Ectodermal cell (in vitro differentiated cells): Measurements from ENCODE around the gene ARHGEF10L.

Experiments used
- H3K27ac ChIP-seq: 2 replicates; pipeline ENCODE4 v1.7.0; 2013; ENCODE audit warnings: mild to moderate bottlenecking, low read depth, low read length; ENCODE audit not compliant: insufficient read depth, poor library complexity, severe bottlenecking
- H3K27me3 ChIP-seq: 2 replicates; pipeline ENCODE4 v1.7.0; 2013; ENCODE audit warnings: mild to moderate bottlenecking, low read length; ENCODE audit not compliant: insufficient read depth, control insufficient read depth, poor library complexity, severe bottlenecking
- H3K36me3 ChIP-seq: one replicate; pipeline ENCODE4 v1.7.0; 2013; ENCODE audit warnings: low read length; ENCODE audit not compliant: control insufficient read depth, insufficient read depth
- H3K4me1 ChIP-seq: one replicate; pipeline ENCODE4 v1.7.0; 2013; ENCODE audit warnings: low read length; ENCODE audit not compliant: control insufficient read depth, insufficient read depth
- H3K4me3 ChIP-seq: 2 replicates; pipeline ENCODE4 v1.7.0; 2013; ENCODE audit warnings: low read depth, low read length, control low read depth; ENCODE audit not compliant: insufficient read depth
- H3K9me3 ChIP-seq: 2 replicates; pipeline ENCODE4 v1.7.0; 2013; ENCODE audit warnings: mild to moderate bottlenecking, low read length, moderate library complexity; ENCODE audit not compliant: control insufficient read depth
- WGBS, 2 experiments: methylation state at CpG; one replicate each; pipeline ENCODE4 v1.1.7; 2013; ENCODE audit warnings: missing lambda C conversion rate in 2 of 2; 5-methylcytosine and 5-hydroxymethylcytosine counted together

The ARHGEF10L gene

DNA sequence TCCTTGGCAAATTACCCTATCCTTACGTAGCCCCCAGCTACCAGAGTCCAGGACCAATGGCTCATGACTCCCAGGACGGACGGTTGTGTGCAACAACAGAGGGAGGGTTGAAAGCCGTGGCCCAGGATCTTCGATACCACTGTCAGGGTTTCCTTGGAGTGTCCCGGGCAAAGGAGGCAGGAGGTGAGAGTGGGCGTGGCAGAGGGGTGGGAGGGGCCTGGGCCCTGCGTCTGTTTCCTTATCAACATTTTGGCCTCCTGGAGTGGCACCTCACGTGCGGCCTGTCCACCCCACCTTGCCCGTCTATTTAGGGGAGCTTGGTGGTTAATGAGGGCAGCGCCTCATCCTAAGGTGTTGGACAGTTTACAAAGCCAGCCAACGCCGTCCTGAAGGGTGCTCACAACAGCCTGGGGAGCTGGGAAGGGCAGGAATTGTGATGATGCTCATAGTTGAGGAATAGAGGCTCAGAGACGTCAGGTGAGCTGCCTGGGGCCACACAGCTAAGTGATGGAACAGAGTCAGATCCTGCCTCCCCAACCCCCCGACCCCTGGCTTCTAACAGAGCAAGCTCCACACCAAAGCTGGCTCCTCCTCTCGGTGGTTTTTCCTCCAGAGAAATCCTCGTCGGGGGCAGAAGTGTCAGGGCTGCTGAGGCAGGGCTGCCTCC, 17.4 kb upstream of the ARHGEF10L start:
- no peaks in the 10 kb centered on the region for H3K27me3 ChIP-seq
- no peaks in the 10 kb centered on the region for H3K4me1 ChIP-seq
- no peaks in the 10 kb centered on the region for H3K36me3 ChIP-seq
- 74 to 76% methylated on average over 19 of the region's 19 CpGs for WGBS, 2 experiments
- no peak overlapping the region for H3K27ac ChIP-seq
- no peak overlapping the region for H3K4me3 ChIP-seq
- no peaks in the 10 kb centered on the region for H3K9me3 ChIP-seq

DNA sequence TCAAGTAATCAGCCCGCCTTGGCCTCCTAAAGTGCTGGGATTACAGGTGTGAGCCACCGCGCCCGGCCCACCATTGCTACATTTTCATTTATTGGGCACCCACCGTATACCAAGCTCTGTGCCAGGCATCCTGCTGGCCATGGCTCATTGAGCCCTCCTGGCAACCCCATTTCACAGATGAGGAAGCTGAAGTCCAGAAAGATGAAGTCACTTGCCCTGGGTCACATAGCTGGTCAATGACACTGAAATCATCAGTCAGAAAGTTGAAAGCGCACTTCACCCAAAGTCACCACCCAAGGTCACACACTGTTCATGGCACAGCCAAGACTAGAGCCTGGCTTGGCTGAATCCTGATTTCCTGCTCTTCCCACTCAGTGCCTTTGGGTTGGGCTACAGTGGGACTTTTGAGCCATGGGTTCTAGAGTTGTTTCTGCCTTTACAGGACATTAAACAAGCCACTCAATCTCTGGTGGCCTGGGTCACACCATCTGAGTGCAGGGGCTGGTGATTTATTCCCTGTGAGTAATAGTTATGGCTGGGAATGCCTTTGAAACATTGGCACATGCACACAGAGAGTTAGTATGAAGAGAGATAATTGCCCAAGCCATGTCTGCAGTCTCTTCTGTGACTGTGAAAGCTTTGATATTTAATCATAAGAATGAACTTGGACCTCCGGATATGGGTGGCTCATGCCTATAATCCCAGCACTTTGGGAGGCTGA, 16.0 kb upstream of the ARHGEF10L start:
- Histone ChIP-seq H3K27me3 (no peaks in the 10 kb centered on the region), H3K4me3 (no peak overlapping the region), H3K4me1 (no peaks in the 10 kb centered on the region), H3K9me3 (no peaks in the 10 kb centered on the region), H3K27ac (no peak overlapping the region), H3K36me3 (no peaks in the 10 kb centered on the region)
- WGBS, 2 experiments, result 93 to 95% methylated on average over 7 of the region's 7 CpGs

DNA sequence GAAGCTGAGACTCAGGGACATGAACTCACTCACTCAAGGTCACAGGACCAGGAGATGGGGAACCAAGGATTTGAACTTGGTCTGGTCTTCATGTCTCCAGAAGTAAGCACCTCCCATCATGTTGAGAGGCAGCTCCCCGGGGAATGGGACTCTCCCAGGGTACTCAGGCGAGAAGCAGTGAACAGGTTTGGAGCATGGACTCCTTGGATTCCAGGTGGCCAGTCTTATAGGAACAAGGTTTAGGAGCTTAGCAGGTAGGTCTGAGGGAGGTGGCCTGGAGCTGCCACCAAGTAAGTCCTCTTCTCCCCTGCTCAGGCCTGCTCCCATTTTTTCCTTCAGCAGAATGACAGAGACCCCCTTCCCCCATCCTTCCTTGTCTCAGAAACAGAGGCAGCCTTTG, 14.9 kb upstream of the ARHGEF10L start:
- no peaks in the 10 kb centered on the region for H3K27me3 ChIP-seq
- no peaks in the 10 kb centered on the region for H3K4me1 ChIP-seq
- no peaks in the 10 kb centered on the region for H3K9me3 ChIP-seq
- no peak overlapping the region for H3K27ac ChIP-seq
- H3K4me3 ChIP-seq, result no peak overlapping the region
- no peaks in the 10 kb centered on the region for H3K36me3 ChIP-seq
- 90 to 95% methylated on average over 2 of the region's 2 CpGs for WGBS, 2 experiments

DNA sequence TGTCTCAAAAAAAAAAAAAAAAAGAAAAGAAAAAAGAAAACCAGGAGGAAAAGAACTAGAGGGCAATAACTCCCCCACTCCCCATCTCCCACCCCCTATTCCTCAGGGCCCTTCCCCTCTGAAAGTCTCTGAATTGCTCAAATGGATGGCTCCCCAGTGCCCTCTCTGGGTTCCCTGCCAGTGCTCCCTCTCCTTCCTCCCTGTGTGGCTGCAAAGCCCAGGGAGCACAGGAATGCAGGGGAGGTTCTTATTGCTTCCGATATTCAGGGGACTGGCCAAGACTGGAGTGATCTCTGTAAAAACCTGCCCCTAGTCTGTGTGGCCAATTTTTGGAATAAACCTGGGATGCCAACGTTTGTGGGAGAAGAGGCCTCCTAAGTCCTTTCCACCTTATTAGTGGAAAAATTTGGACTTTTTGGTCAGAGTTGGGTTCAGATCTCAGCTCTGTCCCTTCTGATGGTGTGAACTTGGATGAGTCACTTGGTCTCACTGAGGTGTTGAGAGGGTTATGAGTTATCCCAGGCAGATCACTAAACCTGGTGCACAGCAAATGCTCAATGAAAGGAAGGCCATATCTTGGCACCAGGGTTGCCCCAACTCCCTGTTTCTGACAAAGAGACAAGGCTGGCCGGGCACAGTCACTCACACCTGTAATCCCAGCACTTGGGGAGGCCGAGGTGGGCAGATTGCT, 13.4 kb upstream of the ARHGEF10L start:
- 88 to 89% methylated on average over 4 of the region's 4 CpGs for WGBS, 2 experiments
- H3K4me1 ChIP-seq, result no peaks in the 10 kb centered on the region
- no peaks in the 10 kb centered on the region for H3K9me3 ChIP-seq
- H3K4me3 ChIP-seq, result no peak overlapping the region
- no peak overlapping the region for H3K27ac ChIP-seq
- H3K36me3 ChIP-seq, result no peaks in the 10 kb centered on the region
- no peaks in the 10 kb centered on the region for H3K27me3 ChIP-seq

DNA sequence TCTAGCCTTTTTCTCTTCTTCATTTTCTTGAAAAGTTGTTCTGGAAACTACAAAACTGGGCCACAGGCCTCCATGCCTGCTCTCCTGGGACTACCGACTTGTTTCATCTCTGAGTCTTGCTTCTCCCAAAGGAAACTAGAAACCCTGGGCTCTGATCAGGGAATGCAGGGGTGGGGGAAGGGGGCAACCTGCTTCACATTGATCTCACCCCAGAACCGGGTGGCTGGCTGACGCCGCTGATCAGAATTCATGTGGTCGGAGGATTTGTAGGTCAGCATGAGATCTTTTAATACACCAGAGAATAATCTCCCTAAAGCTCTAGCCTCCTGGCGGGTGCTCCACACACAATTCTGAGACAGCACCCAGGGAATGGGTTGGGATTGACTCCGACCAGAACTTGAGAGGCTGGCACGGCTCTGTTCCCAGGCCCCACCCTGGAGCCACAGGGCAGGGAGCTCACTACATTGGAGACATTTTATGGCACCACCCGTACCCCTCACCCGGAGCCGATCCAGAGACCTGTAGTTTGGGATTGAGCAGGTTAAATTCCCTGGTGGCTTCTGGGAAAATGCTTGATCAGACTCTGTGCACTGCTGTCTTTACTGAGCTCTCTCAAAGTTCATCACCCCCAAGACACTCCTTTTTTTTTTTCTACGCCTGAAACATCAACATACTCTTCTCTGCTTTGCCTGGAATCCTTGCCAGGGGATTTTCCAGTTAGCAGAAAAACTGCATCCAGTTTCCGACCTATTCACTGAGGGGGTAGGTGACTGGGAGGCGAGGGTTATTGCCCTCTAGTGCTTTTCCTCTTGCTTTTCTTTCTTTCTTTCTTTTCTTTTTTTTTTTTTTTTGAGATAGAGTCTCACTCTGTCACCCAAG, 12.2 kb upstream of the ARHGEF10L start:
- WGBS, 2 experiments, result 81% methylated on average over 14 of the region's 14 CpGs
- Histone ChIP-seq H3K27ac (no peak overlapping the region), H3K27me3 (no peaks in the 10 kb centered on the region), H3K4me1 (peaks cover 6% of the 10 kb centered on the region), H3K36me3 (no peaks in the 10 kb centered on the region), H3K9me3 (no peaks in the 10 kb centered on the region), H3K4me3 (no peak overlapping the region)

DNA sequence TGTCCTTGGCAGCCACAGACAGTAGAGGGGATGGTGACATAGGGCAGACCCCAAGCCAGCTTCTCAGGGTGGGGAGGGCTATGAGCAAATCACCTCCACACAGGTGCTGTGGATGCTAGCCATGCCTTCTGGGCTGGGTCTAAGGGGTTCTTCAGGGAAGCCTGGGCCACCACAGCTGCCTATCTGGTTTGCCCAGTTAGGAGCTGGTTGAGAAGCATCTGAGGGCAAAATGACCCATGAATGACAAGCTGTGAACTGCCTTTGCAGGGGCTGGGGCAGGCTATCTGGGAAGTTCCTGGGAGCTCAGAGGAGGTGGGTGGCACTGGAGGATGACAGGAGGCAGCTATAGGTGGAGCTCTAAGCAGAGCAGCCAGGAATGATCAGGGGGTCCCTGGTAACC, 10.1 kb upstream of the ARHGEF10L start:
- Histone ChIP-seq H3K27me3 (no peaks in the 10 kb centered on the region), H3K27ac (no peak overlapping the region), H3K9me3 (no peaks in the 10 kb centered on the region), H3K4me1 (peaks cover 8% of the 10 kb centered on the region), H3K4me3 (no peak overlapping the region), H3K36me3 (no peaks in the 10 kb centered on the region)

DNA sequence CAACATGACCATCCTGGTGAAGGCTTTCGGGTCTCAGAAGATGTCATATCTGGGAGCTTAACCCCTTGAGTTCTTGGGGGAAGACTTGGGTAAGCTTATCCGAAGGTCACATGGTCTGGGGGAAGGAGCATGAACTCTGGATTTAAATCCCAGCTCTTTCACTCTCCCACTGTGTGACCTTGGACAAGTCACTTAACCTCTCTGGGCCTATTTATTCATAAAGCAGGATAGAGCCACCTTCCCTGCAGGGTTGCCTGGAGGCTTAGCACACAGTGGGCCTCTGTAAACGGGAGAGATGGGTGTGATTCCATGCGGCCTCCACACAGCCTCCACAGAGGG, 8.2 kb upstream of the ARHGEF10L start:
- no peaks in the 10 kb centered on the region for H3K9me3 ChIP-seq
- H3K4me1 ChIP-seq, result peaks cover 8% of the 10 kb centered on the region
- no peaks in the 10 kb centered on the region for H3K36me3 ChIP-seq
- H3K27me3 ChIP-seq, result no peaks in the 10 kb centered on the region
- no peak overlapping the region for H3K27ac ChIP-seq
- WGBS, 2 experiments, result 85 to 90% methylated on average over 4 of the region's 4 CpGs
- H3K4me3 ChIP-seq, result no peak overlapping the region

DNA sequence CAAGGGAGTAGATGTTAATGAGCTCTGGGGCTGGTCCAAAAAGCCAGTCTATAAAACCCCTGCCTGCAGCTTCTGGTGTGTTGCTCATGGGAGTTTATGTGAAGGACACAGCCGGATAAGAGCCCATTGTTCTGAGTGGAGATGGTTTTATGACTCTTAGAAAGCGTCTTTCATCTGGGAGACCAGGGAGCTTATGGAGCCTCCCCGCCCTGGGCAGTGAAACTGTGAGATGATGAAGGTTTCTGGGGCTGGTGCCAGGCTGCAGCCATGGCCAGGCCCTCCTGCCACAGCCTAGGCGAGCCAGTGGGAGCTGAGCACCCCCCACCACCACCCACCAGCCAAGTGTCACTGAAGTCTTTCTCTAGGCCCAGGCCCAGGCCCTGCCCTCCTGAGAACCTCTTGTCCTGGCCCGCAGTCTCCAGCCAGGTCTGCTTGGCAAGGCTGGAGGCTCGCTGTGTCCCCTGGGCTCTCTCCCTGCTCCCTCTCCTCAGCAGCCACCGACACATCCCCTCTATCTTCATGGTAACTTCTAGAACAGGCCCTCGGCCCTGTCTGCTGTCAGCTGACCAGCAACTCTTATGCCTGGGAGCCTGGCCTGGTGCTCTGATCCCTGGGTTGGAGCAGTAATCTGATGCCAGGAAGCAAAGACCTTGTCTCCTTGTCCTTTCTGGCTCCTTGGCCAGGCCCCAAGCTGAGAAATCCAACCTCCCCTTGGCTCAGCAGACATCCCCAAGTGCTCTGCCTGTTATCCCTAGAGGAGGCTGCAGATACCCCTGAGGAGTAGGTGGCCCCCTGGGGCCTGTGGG, 7.6 kb upstream of the ARHGEF10L start:
- 83 to 84% methylated on average over 8 of the region's 8 CpGs for whole genome bisulfite sequencing, 2 experiments
- Histone ChIP-seq H3K27ac (no peak overlapping the region), H3K9me3 (no peaks in the 10 kb centered on the region), H3K4me1 (peaks cover 8% of the 10 kb centered on the region), H3K36me3 (no peaks in the 10 kb centered on the region), H3K27me3 (no peaks in the 10 kb centered on the region), H3K4me3 (no peak overlapping the region)

DNA sequence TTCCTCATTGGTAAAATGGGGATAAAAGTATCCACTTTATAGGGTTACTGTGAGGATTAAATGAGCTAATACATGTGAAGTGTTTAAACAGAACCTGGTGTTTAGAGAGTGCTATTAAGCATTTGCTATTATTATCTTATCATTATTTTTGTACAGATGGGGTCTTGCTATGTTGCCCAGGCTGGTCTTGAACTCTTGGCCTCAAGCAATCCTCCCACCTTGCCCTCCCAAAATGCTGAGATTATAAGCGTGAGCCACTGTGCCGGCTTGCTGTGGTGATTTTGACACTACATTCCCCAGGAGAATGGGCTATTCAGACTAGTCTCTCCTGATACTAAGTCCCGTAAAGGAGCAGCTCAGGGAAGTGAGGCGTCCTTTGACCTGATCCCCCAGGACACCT, 6.3 kb upstream of the ARHGEF10L start:
- WGBS, 2 experiments, result 90% methylated on average over 4 of the region's 4 CpGs

More for the DNA sequence above, 6.3 kb upstream of the ARHGEF10L start:
- no peaks in the 10 kb centered on the region for H3K9me3 ChIP-seq
- H3K4me1 ChIP-seq, result peaks cover 10% of the 10 kb centered on the region
- H3K4me3 ChIP-seq, result no peak overlapping the region
- H3K27me3 ChIP-seq, result no peaks in the 10 kb centered on the region
- no peaks in the 10 kb centered on the region for H3K36me3 ChIP-seq
- H3K27ac ChIP-seq, result no peak overlapping the region
